Stimulated activated naive B cell treated with anti-CD40 and anti-IgM and Interleukin-4, amounts not matched to agents 10 μg/mL and 1 μg/mL and 100 μg/mL, for 72 hours (primary cell): ENCODE measurements around the gene RNF150.
"Not testable (repeated sequence)": the region's sequence is repeated elsewhere in the genome, so short reads cannot be mapped to it uniquely, and the experiment has no call there.

Experiments used
- ATAC-seq, 2 donors: fragments of 150-1000 bp; cut with Tn5 transposase; replicated peaks; 2 replicates each; pipeline ENCODE4 v1.10.0; 2021; ENCODE audit warnings: moderate library complexity in 1 of 2
- DNase-seq: peaks from one replicate; pipeline ENCODE4 v3.0.0; 2021
- H3K27ac Mint-ChIP-seq: one replicate; pipeline ENCODE4 v1.8.0; 2022; ENCODE audit warnings: mild to moderate bottlenecking, mixed read lengths
- H3K27me3 Mint-ChIP-seq, 2 donors: one replicate each; pipeline ENCODE4 v1.8.0; 2022; ENCODE audit warnings: mixed read lengths in 2 of 2
- H3K36me3 Mint-ChIP-seq, 2 donors: one replicate each; pipeline ENCODE4 v1.8.0; 2022; ENCODE audit warnings: mixed read lengths in 2 of 2, mild to moderate bottlenecking in 1 of 2
- H3K4me1 Mint-ChIP-seq, 2 donors: one replicate each; pipeline ENCODE4 v1.8.0; 2022; ENCODE audit warnings: mixed read lengths in 2 of 2, mild to moderate bottlenecking in 1 of 2
- H3K4me3 Mint-ChIP-seq, 2 donors: one replicate each; pipeline ENCODE4 v1.8.0; 2022; ENCODE audit warnings: mild to moderate bottlenecking in 2 of 2, mixed read lengths in 2 of 2, moderate library complexity in 1 of 2
- H3K9me3 Mint-ChIP-seq, 2 donors: one replicate each; pipeline ENCODE4 v1.8.0; 2022; ENCODE audit warnings: mixed read lengths in 2 of 2, mild to moderate bottlenecking in 1 of 2

RNF150 gene

DNA sequence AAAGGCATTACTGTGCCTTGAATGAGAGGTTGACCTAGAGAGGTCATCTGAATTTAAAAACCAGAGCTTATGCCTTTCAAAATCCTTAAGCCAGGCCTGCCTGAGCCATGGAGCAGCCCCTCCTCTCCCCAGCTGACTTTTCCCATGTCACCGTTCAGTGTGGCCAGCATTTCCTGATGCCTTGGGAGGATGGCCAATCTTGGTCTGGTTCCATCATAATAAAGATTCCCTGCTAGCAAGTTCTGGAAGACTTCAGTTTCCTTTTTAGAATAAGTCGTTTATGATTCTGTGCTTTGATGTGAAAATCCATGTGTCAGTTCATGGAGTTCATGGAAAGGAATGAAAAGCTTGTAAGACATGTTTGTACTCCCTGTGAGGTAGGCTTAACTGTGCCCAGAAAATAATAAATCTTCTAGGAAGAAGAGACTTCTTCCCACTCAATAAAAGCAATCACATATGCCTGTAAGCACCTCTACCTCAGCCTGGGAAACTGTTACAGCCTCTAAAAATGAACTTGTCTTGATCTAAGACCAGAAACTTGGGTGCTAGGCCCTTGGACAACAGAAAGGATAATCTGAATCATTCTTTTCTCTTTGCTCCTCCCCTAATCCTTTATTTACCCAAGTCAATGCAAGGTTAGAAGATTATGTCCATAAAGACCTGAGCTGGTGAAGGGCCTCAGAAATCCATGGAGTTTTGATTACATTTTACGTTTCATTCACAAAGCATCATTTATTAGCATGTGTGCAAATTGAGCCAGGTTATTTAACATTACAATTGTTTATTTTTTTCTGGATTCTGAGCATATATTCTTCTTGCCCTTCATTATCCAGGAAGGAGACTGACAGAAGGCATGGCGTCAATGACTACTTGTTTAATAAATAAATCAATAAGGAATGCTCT is 293.1 kb downstream of the RNF150 start:
- Mint-ChIP-seq H3K27me3 (no peaks in the 10 kb centered on the region), H3K9me3 (peaks cover 3 to 4% of the 10 kb centered on the region in 2 donors), H3K4me1 (peaks cover 17 to 18% of the 10 kb centered on the region in 2 donors), H3K36me3 (no peaks in the 10 kb centered on the region), H3K27ac (no peak overlapping the region), H3K4me3 (no peak overlapping the region)
- ATAC-seq, result no peak
- DNase-seq, result no peak

DNA sequence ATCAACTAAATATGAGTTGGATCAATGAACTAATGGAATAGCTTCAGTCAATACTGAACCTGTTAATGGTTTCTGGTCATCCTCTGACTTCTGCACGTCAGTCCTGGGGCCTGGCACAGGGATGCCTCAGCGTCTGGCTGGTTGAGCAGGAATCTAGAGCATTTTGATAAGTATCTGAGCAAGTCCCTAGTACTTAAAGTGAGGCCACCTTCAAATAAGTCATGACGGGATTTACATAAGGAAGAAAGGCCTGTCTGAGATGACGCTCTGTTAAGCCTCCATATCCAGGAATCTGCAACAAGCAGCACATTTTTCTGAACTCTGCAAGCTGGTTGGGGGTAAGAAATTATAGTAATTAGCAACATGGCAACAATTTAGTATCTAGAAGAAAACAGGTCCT is 293.9 kb downstream of the RNF150 start:
- Mint-ChIP-seq H3K27me3 (no peaks in the 10 kb centered on the region), H3K4me3 (no peak overlapping the region), H3K27ac (no peak overlapping the region), H3K4me1 (peaks cover 19 to 22% of the 10 kb centered on the region in 2 donors), H3K36me3 (no peaks in the 10 kb centered on the region), H3K9me3 (peaks cover 3 to 4% of the 10 kb centered on the region in 2 donors)
- no peak for ATAC-seq
- no peak for DNase-seq

DNA sequence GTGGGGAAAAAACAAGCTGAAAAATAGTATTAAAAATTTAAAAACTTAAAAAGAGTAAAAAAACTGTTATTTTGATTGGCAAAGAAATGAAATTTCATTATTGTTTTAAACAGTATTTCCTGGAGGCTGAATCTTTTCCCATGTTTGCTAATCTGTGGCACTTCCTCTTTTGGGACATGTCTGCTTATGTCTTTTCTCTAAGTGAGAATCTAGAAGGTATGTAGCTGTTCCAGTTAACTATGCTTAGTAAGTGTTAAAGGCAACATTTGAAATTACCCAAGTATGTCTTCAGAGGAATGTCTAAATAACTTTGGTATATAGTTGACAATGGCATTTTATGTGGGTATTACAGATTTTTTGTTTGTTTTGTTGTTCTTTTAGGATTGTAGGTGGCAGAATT is 295.5 kb downstream of the RNF150 start:
- ATAC-seq (no peak), DNase-seq (no peak)
- no peak overlapping the region for H3K27ac Mint-ChIP-seq
- H3K27me3 Mint-ChIP-seq, result no peaks in the 10 kb centered on the region
- H3K9me3 Mint-ChIP-seq, result peaks cover 3 to 4% of the 10 kb centered on the region in 2 donors
- H3K4me1 Mint-ChIP-seq, result peaks cover 19 to 22% of the 10 kb centered on the region in 2 donors
- no peaks in the 10 kb centered on the region for H3K36me3 Mint-ChIP-seq
- no peak overlapping the region for H3K4me3 Mint-ChIP-seq

DNA sequence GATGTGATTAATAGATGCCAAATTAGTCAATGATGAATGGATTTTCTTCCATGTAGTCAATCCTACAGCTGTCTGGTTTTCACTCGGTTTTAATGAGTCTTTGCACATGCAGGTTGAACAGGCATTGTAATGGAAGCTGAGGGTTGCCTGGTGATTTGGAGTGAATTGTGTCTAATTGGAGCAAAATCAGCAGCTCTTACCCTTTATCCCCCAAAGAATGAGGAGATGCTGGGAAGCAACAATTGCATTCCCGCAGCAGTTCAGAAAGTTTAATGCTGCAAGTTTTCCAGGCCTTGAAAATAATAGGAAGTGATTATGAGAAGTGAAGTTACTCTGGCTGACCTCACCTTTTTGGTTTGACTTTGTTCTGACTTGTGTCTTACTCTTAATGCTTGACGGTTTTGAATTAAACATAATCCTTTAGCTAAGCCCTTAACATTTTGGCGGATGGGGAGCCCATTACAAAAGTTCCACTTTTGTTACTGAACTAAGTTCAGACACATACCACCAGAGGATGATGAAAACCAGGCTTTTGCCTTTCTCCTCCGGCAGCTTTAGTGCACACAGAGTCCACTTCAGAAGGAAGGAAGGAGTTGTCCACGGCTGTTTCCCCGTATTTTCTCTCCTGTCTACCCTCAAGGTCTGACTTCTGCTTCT is 298.3 kb downstream of the RNF150 start:
- ATAC-seq, result no peak
- H3K27me3 Mint-ChIP-seq, result no peaks in the 10 kb centered on the region

DNA sequence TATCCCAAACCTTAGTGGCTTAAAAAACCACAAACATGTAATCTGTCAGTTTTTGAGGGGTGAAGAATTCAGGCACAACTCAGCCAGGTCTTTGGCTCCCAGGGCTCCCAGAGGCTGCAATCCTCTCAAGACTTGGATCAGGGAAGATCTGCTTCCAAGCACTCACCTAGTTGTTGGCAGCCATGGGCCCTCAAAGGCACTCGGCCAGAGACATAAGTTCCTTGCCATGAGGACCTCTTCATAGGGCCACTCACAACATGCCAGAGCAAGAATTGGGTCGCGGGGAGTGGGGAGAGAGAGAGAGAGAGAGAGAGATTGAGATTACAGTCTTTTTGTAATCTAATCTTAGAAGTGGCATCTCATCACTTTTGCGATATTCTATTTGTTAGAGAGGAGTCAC is 300.0 kb downstream of the RNF150 start:
- Mint-ChIP-seq H3K36me3 (peaks cover 0 to 1% of the 10 kb centered on the region in 2 donors), H3K9me3 (peaks cover 3 to 4% of the 10 kb centered on the region in 2 donors), H3K27ac (no peak overlapping the region), H3K4me3 (no peak overlapping the region), H3K27me3 (no peaks in the 10 kb centered on the region), H3K4me1 (peaks cover 35 to 36% of the 10 kb centered on the region in 2 donors)
- DNase-seq (no peak), ATAC-seq (no peak)

More for the DNA sequence above, 298.3 kb downstream of the RNF150 start:
- H3K27ac Mint-ChIP-seq, result no peak overlapping the region
- H3K4me1 Mint-ChIP-seq, result peaks cover 28 to 29% of the 10 kb centered on the region in 2 donors
- DNase-seq, result no peak
- H3K4me3 Mint-ChIP-seq, result no peak overlapping the region
- H3K36me3 Mint-ChIP-seq, result no peaks in the 10 kb centered on the region
- no peaks in the 10 kb centered on the region for H3K9me3 Mint-ChIP-seq

DNA sequence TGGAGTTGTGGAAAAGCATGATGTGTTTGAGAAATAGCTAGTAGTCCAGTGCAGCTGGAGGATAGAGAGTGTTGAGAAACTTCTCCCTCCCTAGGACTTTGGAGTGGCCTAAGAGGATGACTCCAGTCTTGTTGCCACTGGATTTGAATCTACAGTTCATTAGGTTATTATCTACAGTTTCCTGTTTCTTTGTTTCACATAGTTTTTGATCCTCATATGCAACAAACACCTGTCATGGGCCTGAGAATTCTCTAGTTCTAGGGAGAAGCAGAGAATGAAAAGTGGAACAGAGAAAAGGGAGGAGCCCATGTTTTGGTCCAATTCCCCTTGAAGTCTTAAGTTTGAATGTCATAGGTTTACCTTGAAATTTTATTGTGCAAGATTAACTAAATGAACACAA is 303.4 kb downstream of the RNF150 start:
- no peaks in the 10 kb centered on the region for H3K27me3 Mint-ChIP-seq
- peak overlapping the region; percentile 43 for H3K27ac Mint-ChIP-seq
- peaks cover 4 to 6% of the 10 kb centered on the region in 2 donors for H3K36me3 Mint-ChIP-seq
- H3K9me3 Mint-ChIP-seq, result peaks cover 4 to 6% of the 10 kb centered on the region in 2 donors
- ATAC-seq, result peak; percentile 93 to 95
- peaks cover 33 to 47% of the 10 kb centered on the region in 2 donors for H3K4me1 Mint-ChIP-seq
- peak; percentile 21 for DNase-seq
- H3K4me3 Mint-ChIP-seq, result peak overlapping the region in 1 of 2 donors; percentile 21

DNA sequence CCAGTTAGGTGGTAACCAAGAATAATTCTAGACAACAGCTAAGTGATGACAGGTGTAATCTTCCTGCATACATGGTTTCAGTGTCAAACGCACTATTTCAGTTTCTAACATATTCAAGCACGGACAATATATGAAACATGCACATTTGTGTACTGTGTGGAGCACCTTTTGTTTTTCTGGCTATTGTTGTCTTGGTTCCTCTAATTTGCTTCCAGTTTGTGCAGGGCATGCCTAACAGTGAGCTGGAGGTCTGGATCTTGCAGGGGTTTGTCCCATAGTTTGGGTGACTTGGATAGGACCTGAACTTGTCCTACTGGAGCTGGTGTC is 306.6 kb downstream of the RNF150 start:
- Mint-ChIP-seq H3K36me3 (peaks cover 7 to 20% of the 10 kb centered on the region in 2 donors), H3K27me3 (no peaks in the 10 kb centered on the region), H3K4me1 (peaks cover 33 to 46% of the 10 kb centered on the region in 2 donors), H3K4me3 (no peak overlapping the region), H3K9me3 (peaks cover 11 to 17% of the 10 kb centered on the region in 2 donors), H3K27ac (peak overlapping the region; percentile 37)
- no peak for ATAC-seq
- no peak for DNase-seq

DNA sequence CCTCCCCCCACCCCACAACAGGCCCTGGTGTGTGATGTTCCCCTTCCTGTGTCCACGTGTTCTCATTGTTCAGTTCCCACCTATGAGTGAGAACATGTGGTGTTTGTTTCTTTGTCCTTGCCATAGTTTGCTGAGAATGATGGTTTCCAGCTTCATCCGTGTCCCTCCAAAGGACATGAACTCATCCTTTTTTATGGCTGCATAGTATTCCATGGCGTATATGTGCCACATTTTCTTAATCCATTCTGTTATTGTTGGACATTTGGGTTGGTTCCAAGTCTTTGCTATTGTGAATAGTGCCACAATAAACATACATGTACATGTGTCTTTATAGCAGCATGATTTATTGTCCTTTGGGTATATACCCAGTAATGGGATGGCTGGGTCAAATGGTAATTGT is 312.7 kb downstream of the RNF150 start:
- H3K27ac Mint-ChIP-seq, H3K27me3 Mint-ChIP-seq, H3K4me1 Mint-ChIP-seq, DNase-seq, H3K4me3 Mint-ChIP-seq, ATAC-seq: not testable (repeated sequence)
- H3K36me3 Mint-ChIP-seq, result peaks cover 5 to 20% of the 10 kb centered on the region in 2 donors
- H3K9me3 Mint-ChIP-seq, result peaks cover 11 to 14% of the 10 kb centered on the region in 2 donors

DNA sequence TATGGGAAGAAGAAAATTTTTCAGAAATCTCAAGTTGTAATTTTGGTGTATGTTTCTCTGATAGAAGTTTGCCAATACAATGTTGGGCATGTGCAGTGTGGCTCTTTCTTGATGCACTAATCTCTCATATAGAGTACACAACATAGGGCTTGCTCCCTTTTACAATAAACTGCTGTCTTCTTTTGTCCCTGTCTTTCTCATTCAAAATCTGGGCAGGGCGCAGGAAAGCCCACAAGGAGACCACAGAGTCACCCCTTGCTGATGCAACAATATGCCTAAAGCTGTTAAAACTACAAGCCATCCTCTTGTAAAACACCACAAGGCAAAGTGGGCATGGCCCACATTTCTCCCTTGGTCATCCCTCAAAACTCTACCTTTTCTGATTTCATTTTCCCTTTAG is 313.7 kb downstream of the RNF150 start:
- H3K4me1 Mint-ChIP-seq, result peaks cover 0 to 6% of the 10 kb centered on the region in 2 donors

DNA sequence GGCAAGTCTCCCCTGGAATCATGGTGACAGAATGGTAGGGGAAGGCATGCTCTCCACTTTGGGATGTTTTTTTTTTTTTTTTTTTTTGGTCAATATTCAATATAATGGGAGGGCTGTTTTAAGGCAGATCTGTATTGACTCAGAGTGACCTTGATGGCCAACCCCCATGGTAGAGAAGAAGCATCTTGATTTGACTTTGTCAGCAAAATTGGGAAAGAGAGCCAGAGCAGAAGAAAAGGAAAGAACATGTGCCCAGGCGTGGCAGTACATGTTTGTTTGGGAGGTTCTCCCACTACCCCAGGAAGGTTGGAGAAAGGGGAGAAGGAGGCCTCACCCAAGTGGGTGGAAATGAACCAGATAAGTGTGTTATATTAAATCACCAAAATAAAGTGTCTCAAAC is 314.8 kb downstream of the RNF150 start:
- no peak for DNase-seq
- H3K4me3 Mint-ChIP-seq, result no peak overlapping the region
- peaks cover 0 to 6% of the 10 kb centered on the region in 2 donors for H3K4me1 Mint-ChIP-seq
- peaks cover 3 to 5% of the 10 kb centered on the region in 2 donors for H3K36me3 Mint-ChIP-seq
- ATAC-seq, result no peak
- H3K27me3 Mint-ChIP-seq, result no peaks in the 10 kb centered on the region
- H3K27ac Mint-ChIP-seq, result no peak overlapping the region
- H3K9me3 Mint-ChIP-seq, result peaks cover 2 to 4% of the 10 kb centered on the region in 2 donors

More for the DNA sequence above, 313.7 kb downstream of the RNF150 start:
- H3K36me3 Mint-ChIP-seq, result peaks cover 3 to 12% of the 10 kb centered on the region in 2 donors
- no peaks in the 10 kb centered on the region for H3K27me3 Mint-ChIP-seq
- ATAC-seq, result no peak
- no peak for DNase-seq
- no peak overlapping the region for H3K4me3 Mint-ChIP-seq
- H3K9me3 Mint-ChIP-seq, result peaks cover 9 to 11% of the 10 kb centered on the region in 2 donors
- no peak overlapping the region for H3K27ac Mint-ChIP-seq

DNA sequence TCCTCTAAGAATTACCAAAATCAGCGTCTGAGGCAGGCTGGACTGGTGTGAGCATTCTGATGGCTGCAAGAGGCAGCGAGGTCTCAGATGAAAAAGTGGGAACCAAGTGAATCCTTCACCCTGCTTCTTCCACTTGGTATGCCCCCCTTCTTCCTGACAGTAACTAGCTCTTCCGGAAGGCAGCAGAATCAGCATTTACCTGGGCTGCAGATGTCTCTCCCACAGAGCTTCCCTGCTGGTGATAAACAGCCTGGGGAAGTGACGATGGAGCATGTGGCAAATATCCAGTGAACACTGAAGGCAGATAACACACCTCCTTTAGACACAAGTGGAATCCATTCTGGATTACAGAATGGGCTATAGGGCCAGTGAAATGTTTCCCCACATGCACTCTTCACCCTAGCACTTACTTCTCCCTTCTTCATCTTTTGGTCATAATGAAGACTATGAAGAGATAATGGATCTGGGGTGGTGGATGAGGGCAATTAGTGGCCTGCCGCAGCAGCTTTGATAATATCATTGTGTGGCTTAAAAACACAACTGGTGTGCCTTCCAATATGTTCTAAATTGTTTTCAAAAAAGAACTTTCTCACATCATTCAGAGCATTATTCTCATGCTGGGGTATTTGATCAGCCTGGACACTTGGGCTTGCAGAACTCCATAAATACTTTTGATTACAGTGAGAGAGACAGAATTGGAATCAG is 316.3 kb downstream of the RNF150 start:
- Mint-ChIP-seq H3K4me1 (peaks cover 4 to 8% of the 10 kb centered on the region in 2 donors), H3K4me3 (no peak overlapping the region), H3K36me3 (peaks cover 0 to 1% of the 10 kb centered on the region in 2 donors), H3K27ac (peak overlapping the region; percentile 48), H3K9me3 (peaks cover 0 to 4% of the 10 kb centered on the region in 2 donors), H3K27me3 (no peaks in the 10 kb centered on the region)
- ATAC-seq (no peak), DNase-seq (no peak)

DNA sequence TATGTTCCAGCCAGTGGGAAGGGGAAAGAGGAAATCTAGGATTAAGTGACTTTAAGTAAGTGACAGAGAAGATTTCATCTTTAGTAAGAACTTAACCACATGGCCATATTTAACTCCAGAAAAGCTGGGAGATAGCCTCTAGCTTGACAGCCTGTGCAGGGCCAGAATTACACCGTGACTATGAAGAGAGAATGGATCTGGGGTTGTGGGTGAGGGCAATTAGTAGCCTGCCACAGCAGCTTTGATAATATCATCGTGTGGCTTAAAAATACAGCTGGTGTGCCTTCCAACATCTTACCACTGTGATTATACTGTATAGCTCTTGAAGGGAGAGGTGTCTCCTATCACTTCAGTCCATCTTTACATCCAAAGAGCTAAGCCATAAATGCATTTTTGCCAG is 319.5 kb downstream of the RNF150 start:
- ATAC-seq (no peak), DNase-seq (no peak)
- no peak overlapping the region for H3K4me3 Mint-ChIP-seq
- no peaks in the 10 kb centered on the region for H3K27me3 Mint-ChIP-seq
- peaks cover 0 to 1% of the 10 kb centered on the region in 2 donors for H3K36me3 Mint-ChIP-seq
- peaks cover 24 to 36% of the 10 kb centered on the region in 2 donors for H3K4me1 Mint-ChIP-seq
- H3K27ac Mint-ChIP-seq, result no peak overlapping the region
- H3K9me3 Mint-ChIP-seq, result peaks cover 3 to 4% of the 10 kb centered on the region in 2 donors

DNA sequence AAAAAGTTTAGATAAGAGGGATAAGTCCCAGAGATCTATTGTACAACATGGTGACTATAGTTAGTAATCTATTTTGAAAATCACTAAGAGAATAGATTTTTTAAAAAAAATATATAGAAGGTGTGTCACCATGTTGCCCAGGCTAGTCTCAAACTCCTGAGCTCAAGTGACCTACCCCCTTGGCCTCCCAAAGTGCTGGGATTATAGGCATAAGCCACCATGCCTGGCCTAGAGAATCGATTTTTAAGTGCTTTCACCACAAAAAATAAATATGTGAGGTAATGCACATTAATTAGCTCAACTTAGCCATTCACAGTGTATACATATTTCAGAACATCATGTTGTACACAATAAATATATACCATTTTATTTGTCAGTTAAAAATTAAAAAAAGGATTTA is 320.4 kb downstream of the RNF150 start:
- no peak overlapping the region for H3K27ac Mint-ChIP-seq
- no peaks in the 10 kb centered on the region for H3K27me3 Mint-ChIP-seq
- DNase-seq, result no peak
- peaks cover 24 to 45% of the 10 kb centered on the region in 2 donors for H3K4me1 Mint-ChIP-seq
- peaks cover 3 to 4% of the 10 kb centered on the region in 2 donors for H3K9me3 Mint-ChIP-seq
- H3K36me3 Mint-ChIP-seq, result peaks cover 0 to 1% of the 10 kb centered on the region in 2 donors
- H3K4me3 Mint-ChIP-seq, result no peak overlapping the region
- no peak for ATAC-seq

DNA sequence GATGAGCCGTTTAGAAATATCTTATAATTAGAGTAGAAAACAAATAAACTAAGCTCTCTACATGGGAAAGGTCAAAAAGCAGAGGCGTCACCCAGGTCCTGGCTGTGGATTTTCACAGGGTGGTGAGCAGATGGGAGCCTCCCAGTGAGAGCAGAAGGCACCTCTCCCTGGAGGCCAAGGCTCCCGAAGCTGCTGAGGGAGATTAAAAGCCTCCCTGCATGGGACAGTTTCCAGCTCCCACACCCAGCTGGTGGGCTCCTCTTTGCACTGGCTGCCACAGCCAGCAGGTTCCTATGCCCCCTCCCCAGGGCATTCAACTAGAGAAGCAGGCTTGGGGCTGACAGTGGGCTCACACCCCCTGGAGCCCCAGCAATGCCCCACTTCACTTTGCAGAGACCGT is 321.8 kb downstream of the RNF150 start:
- DNase-seq (no peak), ATAC-seq (no peak)
- Mint-ChIP-seq H3K27me3 (no peaks in the 10 kb centered on the region), H3K9me3 (peaks cover 0 to 3% of the 10 kb centered on the region in 2 donors), H3K4me3 (no peak overlapping the region), H3K36me3 (peaks cover 0 to 1% of the 10 kb centered on the region in 2 donors), H3K27ac (no peak overlapping the region), H3K4me1 (peaks cover 33 to 59% of the 10 kb centered on the region in 2 donors)
